ENCODE data around the gene FAM241B. TPM values are rescaled to one million over a fixed set of nuclear protein-coding genes. Genes with fewer than 3 reads are reported as not detected.

The FAM241B gene
- total RNA-seq, 1 experiment from 2014 or later, result 24.9 TPM

DNA sequence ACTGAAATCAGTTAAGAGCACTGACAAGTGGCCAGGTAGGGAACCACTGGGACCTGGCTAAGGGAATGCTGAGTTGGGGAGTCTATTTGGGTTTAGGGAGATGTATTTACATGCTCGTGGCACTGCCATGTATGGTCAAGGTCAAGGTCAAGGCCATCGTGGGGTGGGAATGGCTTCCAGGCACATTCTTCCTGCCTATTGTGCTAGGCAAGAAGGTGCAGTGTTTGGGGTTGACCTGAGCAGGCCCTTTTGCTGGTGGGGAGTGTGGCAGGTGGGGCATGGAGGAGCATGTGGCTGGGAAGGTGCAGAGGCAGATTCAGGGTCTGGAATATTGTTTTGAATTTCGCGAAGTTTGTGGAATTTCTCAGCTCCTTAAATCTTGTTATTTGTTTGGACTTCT is 17.8 kb downstream of the FAM241B start:
- peak in 1 of 2 experiments; percentile 39 for DNase-seq
- intact Hi-C loops (cut with micrococcal nuclease; ENCODE audit: unreplicated experiment), result no loop called here
- Mint-ChIP-seq H3K27ac (ENCODE audit: unreplicated experiment) (no peak overlapping the region), H3K4me3 (ENCODE audit: unreplicated experiment) (no peak overlapping the region), H3K36me3 (ENCODE audit: insufficient read depth, unreplicated experiment) (no peaks in the 10 kb centered on the region), H3K27me3 (ENCODE audit: insufficient read depth, unreplicated experiment) (peaks cover 17% of the 10 kb centered on the region), H3K4me1 (ENCODE audit: low read depth, unreplicated experiment) (no peaks in the 10 kb centered on the region), H3K9me3 (ENCODE audit: unreplicated experiment) (no peaks in the 10 kb centered on the region)
- H3K4me3 ChIP-seq (ENCODE audit: low read depth, low read length), result no peak overlapping the region
- POLR2A ChIA-PET, result no interaction called here
- peaks cover under 1% of the 10 kb centered on the region; the same call in 1 of the 2 replicates for H3K9me3 ChIP-seq
- no peaks in the 10 kb centered on the region for H3K27me3 ChIP-seq (replicated peaks; ENCODE audit: control insufficient read depth, insufficient read depth, low read length)
- TF ChIP-seq, protein P1, sequence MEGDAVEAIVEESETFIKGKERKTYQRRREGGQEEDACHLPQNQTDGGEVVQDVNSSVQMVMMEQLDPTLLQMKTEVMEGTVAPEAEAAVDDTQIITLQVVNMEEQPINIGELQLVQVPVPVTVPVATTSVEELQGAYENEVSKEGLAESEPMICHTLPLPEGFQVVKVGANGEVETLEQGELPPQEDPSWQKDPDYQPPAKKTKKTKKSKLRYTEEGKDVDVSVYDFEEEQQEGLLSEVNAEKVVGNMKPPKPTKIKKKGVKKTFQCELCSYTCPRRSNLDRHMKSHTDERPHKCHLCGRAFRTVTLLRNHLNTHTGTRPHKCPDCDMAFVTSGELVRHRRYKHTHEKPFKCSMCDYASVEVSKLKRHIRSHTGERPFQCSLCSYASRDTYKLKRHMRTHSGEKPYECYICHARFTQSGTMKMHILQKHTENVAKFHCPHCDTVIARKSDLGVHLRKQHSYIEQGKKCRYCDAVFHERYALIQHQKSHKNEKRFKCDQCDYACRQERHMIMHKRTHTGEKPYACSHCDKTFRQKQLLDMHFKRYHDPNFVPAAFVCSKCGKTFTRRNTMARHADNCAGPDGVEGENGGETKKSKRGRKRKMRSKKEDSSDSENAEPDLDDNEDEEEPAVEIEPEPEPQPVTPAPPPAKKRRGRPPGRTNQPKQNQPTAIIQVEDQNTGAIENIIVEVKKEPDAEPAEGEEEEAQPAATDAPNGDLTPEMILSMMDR (IDR thresholded peaks at IDR 0.05; ENCODE audit: insufficient read depth in 1 of 2, low read depth in 1 of 2, low read length in 1 of 2, severe bottlenecking in 1 of 2, unreplicated experiment in 1 of 2), result no peak
- CTCF ChIA-PET, result interaction anchor here (1.6 kb wide), 1 partner anchor 153 kb away, joined by 4 read pairs; no protein-coding TSS in a partner anchor
- no TSS peak for BruUV-seq (replicated peaks)
- H3K36me3 ChIP-seq (ENCODE audit: control insufficient read depth, insufficient read depth, low read length), result no peaks in the 10 kb centered on the region
- H3K4me1 ChIP-seq, result no peaks in the 10 kb centered on the region

DNA sequence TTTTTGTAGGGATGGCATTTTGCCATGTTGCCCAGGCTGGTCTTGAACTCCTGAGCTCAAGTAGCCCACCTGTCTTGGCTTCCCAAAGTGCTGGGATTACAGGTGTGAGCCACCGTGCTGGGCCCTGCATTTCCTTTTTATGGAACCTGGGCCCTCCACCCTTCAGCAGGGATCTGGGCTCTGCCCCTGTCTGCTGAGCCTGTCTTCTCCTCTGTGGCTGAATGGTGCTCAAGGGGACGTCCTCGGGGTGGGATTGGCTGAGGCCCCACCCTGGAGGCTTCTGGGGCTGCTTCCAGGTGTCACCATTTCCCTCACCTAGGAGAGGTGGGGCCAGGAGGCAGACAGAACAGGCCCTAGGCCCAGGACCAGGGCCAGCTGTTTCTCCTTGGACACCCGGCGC is 18.4 kb downstream of the FAM241B start:
- H3K4me3 Mint-ChIP-seq (ENCODE audit: unreplicated experiment), result no peak overlapping the region
- ChIA-PET POLR2A (no interaction called here), CTCF (no interaction called here)
- Histone ChIP-seq H3K4me3 (ENCODE audit: low read depth, low read length) (no peak overlapping the region), H3K4me1 (no peaks in the 10 kb centered on the region), H3K9me3 (peaks cover 6% of the 10 kb centered on the region), H3K36me3 (ENCODE audit: control insufficient read depth, insufficient read depth, low read length) (no peaks in the 10 kb centered on the region), H3K27me3 (replicated peaks; ENCODE audit: control insufficient read depth, insufficient read depth, low read length) (no peaks in the 10 kb centered on the region; the same call in 1 of the 2 replicates)
- no peaks in the 10 kb centered on the region for H3K9me3 Mint-ChIP-seq (ENCODE audit: unreplicated experiment)
- intact Hi-C loops (cut with micrococcal nuclease; ENCODE audit: unreplicated experiment), result no loop called here
- TF ChIP-seq, protein P1 (IDR thresholded peaks at IDR 0.05; ENCODE audit: insufficient read depth in 1 of 2, low read depth in 1 of 2, low read length in 1 of 2, severe bottlenecking in 1 of 2, unreplicated experiment in 1 of 2), result no peak
- no peak overlapping the region for H3K27ac Mint-ChIP-seq (ENCODE audit: unreplicated experiment)
- H3K36me3 Mint-ChIP-seq (ENCODE audit: insufficient read depth, unreplicated experiment), result no peaks in the 10 kb centered on the region
- H3K27me3 Mint-ChIP-seq (ENCODE audit: insufficient read depth, unreplicated experiment), result peaks cover 13% of the 10 kb centered on the region
- DNase-seq, result peak in 1 of 2 experiments; percentile 34
- BruUV-seq (replicated peaks), result no TSS peak
- H3K4me1 Mint-ChIP-seq (ENCODE audit: low read depth, unreplicated experiment), result no peaks in the 10 kb centered on the region

DNA sequence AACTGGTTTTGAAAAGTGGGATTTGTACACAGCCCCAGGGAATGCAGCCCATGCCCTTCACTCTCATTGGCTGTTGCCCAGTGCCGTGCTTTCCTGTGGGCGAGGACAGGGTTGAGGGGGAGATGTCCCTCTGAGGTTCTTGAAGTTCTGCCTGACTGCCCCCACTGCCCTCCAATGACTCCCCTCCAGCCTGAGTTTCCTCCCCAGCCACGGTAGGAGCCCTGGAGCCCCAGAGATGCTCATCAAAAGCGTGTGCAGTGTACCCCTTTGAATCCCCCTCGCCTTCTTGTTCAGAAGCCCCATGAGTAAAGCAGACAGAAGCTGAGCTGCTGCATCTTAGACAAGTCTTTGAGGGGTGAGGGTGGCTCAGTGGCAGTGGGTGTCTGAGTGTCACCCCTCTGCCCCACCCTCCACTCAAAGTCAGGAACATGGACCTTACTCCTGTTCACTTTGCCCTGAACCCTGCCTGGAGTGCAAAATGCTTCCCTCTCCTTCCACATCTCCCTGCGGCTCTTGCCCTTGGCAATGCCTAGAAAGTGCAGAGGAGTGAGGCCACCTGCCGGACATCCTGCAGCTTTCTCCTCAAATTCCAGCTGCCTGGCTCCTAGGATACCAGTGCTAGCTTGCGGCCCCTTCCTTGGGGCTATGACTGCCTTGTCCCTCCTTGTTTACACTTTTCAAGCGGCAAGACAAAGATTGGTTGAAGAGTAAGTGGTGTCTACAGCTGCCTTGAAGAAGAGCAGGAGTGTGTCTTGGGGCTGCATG is 19.9 kb downstream of the FAM241B start:
- Histone ChIP-seq H3K4me1 (no peaks in the 10 kb centered on the region), H3K9me3 (peaks cover 6% of the 10 kb centered on the region), H3K36me3 (ENCODE audit: control insufficient read depth, insufficient read depth, low read length) (no peaks in the 10 kb centered on the region), H3K27me3 (replicated peaks; ENCODE audit: control insufficient read depth, insufficient read depth, low read length) (no peaks in the 10 kb centered on the region; the same call in 1 of the 2 replicates), H3K4me3 (ENCODE audit: low read depth, low read length) (no peak overlapping the region)
- Mint-ChIP-seq H3K27me3 (ENCODE audit: insufficient read depth, unreplicated experiment) (peaks cover 16% of the 10 kb centered on the region), H3K4me3 (ENCODE audit: unreplicated experiment) (no peak overlapping the region), H3K4me1 (ENCODE audit: low read depth, unreplicated experiment) (no peaks in the 10 kb centered on the region), H3K9me3 (ENCODE audit: unreplicated experiment) (no peaks in the 10 kb centered on the region), H3K27ac (ENCODE audit: unreplicated experiment) (no peak overlapping the region), H3K36me3 (ENCODE audit: insufficient read depth, unreplicated experiment) (no peaks in the 10 kb centered on the region)
- TF ChIP-seq, protein P1 (IDR thresholded peaks at IDR 0.05; ENCODE audit: insufficient read depth in 1 of 2, low read depth in 1 of 2, low read length in 1 of 2, severe bottlenecking in 1 of 2, unreplicated experiment in 1 of 2), result peak; percentile 34 to 50
- DNase-seq, result peak in 1 of 2 experiments; percentile 31
- intact Hi-C loops (cut with micrococcal nuclease; ENCODE audit: unreplicated experiment), result no loop called here
- ChIA-PET CTCF (interaction anchor here (0.9 to 1.0 kb wide), 2 partner anchors 134 to 135 kb away, joined by 3 to 5 read pairs; no protein-coding TSS in a partner anchor), POLR2A (no interaction called here)
- BruUV-seq (replicated peaks), result no TSS peak

All from Caco-2 (cell line).